H9 (cell line): ENCODE measurements around the gene CD72. TPM values are rescaled to one million over a fixed set of nuclear protein-coding genes. Genes with fewer than 3 reads are reported as not detected.

Source experiments
- DNase-seq: peaks from one replicate; pipeline ENCODE4 v3.0.0-alpha.2; 2017
- H2AFZ ChIP-seq: one replicate; pipeline ENCODE4 v1.6.1; 2013; ENCODE audit warnings: mild to moderate bottlenecking, low read length, control low read depth, moderate library complexity
- H2AK5ac ChIP-seq: 2 replicates; pipeline ENCODE4 v1.6.1; 2013; ENCODE audit warnings: low read length, control low read depth, mixed read lengths; ENCODE audit not compliant: insufficient read length
- H2BK120ac ChIP-seq: one replicate; pipeline ENCODE4 v1.6.1; 2013; ENCODE audit warnings: low read depth, mild to moderate bottlenecking, low read length, control low read depth, inconsistent platforms; ENCODE audit not compliant: poor library complexity, severe bottlenecking
- H2BK12ac ChIP-seq: 2 replicates; pipeline ENCODE4 v1.6.1; 2013; ENCODE audit warnings: low read length, control low read depth, mixed read lengths, low read depth; ENCODE audit not compliant: insufficient read length
- H2BK15ac ChIP-seq: 2 replicates; pipeline ENCODE4 v1.6.1; 2013; ENCODE audit warnings: low read depth, low read length, control low read depth
- H2BK20ac ChIP-seq: one replicate; pipeline ENCODE4 v1.6.1; 2013; ENCODE audit warnings: low read depth, mild to moderate bottlenecking, low read length, control low read depth, inconsistent platforms; ENCODE audit not compliant: poor library complexity, severe bottlenecking
- H2BK5ac ChIP-seq: 2 replicates; pipeline ENCODE4 v1.6.1; 2013; ENCODE audit warnings: low read length, control low read depth, mixed read lengths; ENCODE audit not compliant: insufficient read length
- H3K14ac ChIP-seq: 2 replicates; pipeline ENCODE4 v1.6.1; 2013; ENCODE audit warnings: low read length, control low read depth; ENCODE audit not compliant: insufficient read depth
- H3K18ac ChIP-seq: 2 replicates; pipeline ENCODE4 v1.6.1; 2013; ENCODE audit warnings: low read depth, mild to moderate bottlenecking, mixed read lengths, low read length, control low read depth; ENCODE audit not compliant: insufficient read length
- H3K23ac ChIP-seq: 2 replicates; pipeline ENCODE4 v1.6.1; 2013; ENCODE audit warnings: low read length, control low read depth, mixed read lengths, low read depth; ENCODE audit not compliant: insufficient read length
- H3K23me2 ChIP-seq: 2 replicates; pipeline ENCODE4 v1.6.1; 2013; ENCODE audit warnings: low read depth, mild to moderate bottlenecking, mixed read lengths, low read length, control low read depth; ENCODE audit not compliant: insufficient read length, poor library complexity, severe bottlenecking
- H3K27ac ChIP-seq: 2 replicates; pipeline ENCODE4 v1.5.1; 2013; ENCODE audit warnings: low read length, control low read depth, mixed read lengths, low read depth; ENCODE audit not compliant: insufficient read length
- H3K27me3 ChIP-seq: 2 replicates; pipeline ENCODE4 v1.6.1; 2013; ENCODE audit warnings: low read length, control low read depth, inconsistent platforms; ENCODE audit not compliant: insufficient read depth
- H3K4ac ChIP-seq: 2 replicates; pipeline ENCODE4 v1.6.1; 2013; ENCODE audit warnings: low read depth, mild to moderate bottlenecking, control low read depth, inconsistent platforms, low read length, moderate library complexity
- H3K4me1 ChIP-seq: 2 replicates; pipeline ENCODE4 v1.6.1; 2013; ENCODE audit warnings: low read length, control low read depth, inconsistent platforms; ENCODE audit not compliant: insufficient read depth
- H3K4me2 ChIP-seq: 2 replicates; pipeline ENCODE4 v1.6.1; 2013; ENCODE audit warnings: low read length, control low read depth, mixed read lengths; ENCODE audit not compliant: insufficient read length, insufficient read depth
- H3K56ac ChIP-seq: 2 replicates; pipeline ENCODE4 v1.6.1; 2013; ENCODE audit warnings: low read depth, mild to moderate bottlenecking, mixed read lengths, low read length, control low read depth; ENCODE audit not compliant: insufficient read length
- H3K79me1 ChIP-seq: 2 replicates; pipeline ENCODE4 v1.6.1; 2013; ENCODE audit warnings: low read depth, mild to moderate bottlenecking, moderate library complexity, low read length, control low read depth, inconsistent platforms; ENCODE audit not compliant: insufficient read depth, poor library complexity, severe bottlenecking
- H3K79me2 ChIP-seq: 2 replicates; pipeline ENCODE4 v1.6.1; 2013; ENCODE audit warnings: low read length, control low read depth, inconsistent platforms; ENCODE audit not compliant: insufficient read depth
- H3K9ac ChIP-seq: 2 replicates; pipeline ENCODE4 v1.6.1; 2013; ENCODE audit warnings: low read length, control low read depth, mixed read lengths; ENCODE audit not compliant: insufficient read length; ENCODE audit errors: extremely low read depth
- H3K9me3 ChIP-seq: one replicate; pipeline ENCODE4 v1.6.1; 2013; ENCODE audit warnings: low read depth, low read length, inconsistent platforms; ENCODE audit not compliant: control insufficient read depth
- H3T11ph ChIP-seq: one replicate; pipeline ENCODE4 v1.6.1; 2013; ENCODE audit warnings: mild to moderate bottlenecking, low read length, control low read depth, inconsistent platforms
- H4K20me1 ChIP-seq: one replicate; pipeline ENCODE4 v1.6.1; 2013; ENCODE audit not compliant: control insufficient read depth, insufficient read length, insufficient read depth
- H4K5ac ChIP-seq: 2 replicates; pipeline ENCODE4 v1.6.1; 2013; ENCODE audit warnings: low read depth, mild to moderate bottlenecking, mixed read lengths, low read length, control low read depth; ENCODE audit not compliant: insufficient read length
- H4K8ac ChIP-seq: replicated peaks from 2 replicates; pipeline ENCODE4 v1.6.1; 2013; ENCODE audit warnings: low read length, control low read depth, mixed read lengths, low read depth; ENCODE audit not compliant: insufficient read length
- H4K91ac ChIP-seq: 2 replicates; pipeline ENCODE4 v1.6.1; 2013; ENCODE audit warnings: low read depth, mild to moderate bottlenecking, moderate library complexity, mixed read lengths, low read length, control low read depth; ENCODE audit not compliant: insufficient read length
- H3K27ac Mint-ChIP-seq, 3 experiments: 2 replicates in 2 of 3; 3 replicates in 1 of 3; pipeline ENCODE4 v1.8.0; 2020 to 2021; ENCODE audit warnings: mixed read lengths in 3 of 3, mild to moderate bottlenecking in 1 of 3, moderate library complexity in 1 of 3
- H3K27me3 Mint-ChIP-seq: 2 replicates; pipeline ENCODE4 v1.8.0; 2021; ENCODE audit warnings: low read depth, mild to moderate bottlenecking, moderate library complexity, mixed read lengths
- H3K36me3 Mint-ChIP-seq, 3 experiments: 2 replicates in 2 of 3; 3 replicates in 1 of 3; pipeline ENCODE4 v1.8.0; 2020 to 2021; ENCODE audit warnings: low read depth in 3 of 3, mixed read lengths in 3 of 3; ENCODE audit not compliant: insufficient read depth in 1 of 3
- H3K4me1 Mint-ChIP-seq, 2 experiments: 2 replicates each; pipeline ENCODE4 v1.8.0; 2020; ENCODE audit warnings: mixed read lengths in 2 of 2
- H3K4me3 Mint-ChIP-seq, 2 experiments: 2 replicates in 1 of 2; 3 replicates in 1 of 2; pipeline ENCODE4 v1.8.0; 2020 to 2021; ENCODE audit warnings: mild to moderate bottlenecking in 2 of 2, mixed read lengths in 2 of 2, moderate library complexity in 1 of 2
- H3K9me3 Mint-ChIP-seq, 2 experiments: 2 replicates in 1 of 2; 3 replicates in 1 of 2; pipeline ENCODE4 v1.8.0; 2020; ENCODE audit warnings: mild to moderate bottlenecking in 2 of 2, mixed read lengths in 2 of 2, moderate library complexity in 1 of 2
- WGBS: extraction: QIAGEN DNeasy Blood & Tissue Kit; methylation state at CpG from one replicate; pipeline ENCODE4 v1.1.7; 2013; ENCODE audit warnings: missing lambda C conversion rate, low lambda C conversion rate, mixed read lengths; ENCODE audit not compliant: insufficient read length; ENCODE audit errors: extremely low coverage; 5-methylcytosine and 5-hydroxymethylcytosine counted together
- total RNA-seq: library from RNA; stranded (reverse); gene quantifications from 2 replicates; pipeline ENCODE4 v1.2.1, GENCODE V29; 2021
- TF ChIP-seq, protein P1 (sequence below): fragments of 200-600 bp; sonication (generic); conservative IDR thresholded peaks from 3 replicates; pipeline ENCODE4 v1.8.0; 2021; ENCODE audit warnings: antibody characterized with exemption, mild to moderate bottlenecking

Gene CD72
- total RNA-seq, 1 experiment from 2014 or later = 3.9 TPM

GRCh38 chr9:35666549-35666948, 48.3 kb upstream of the CD72 start:
- TF ChIP-seq, protein P1, sequence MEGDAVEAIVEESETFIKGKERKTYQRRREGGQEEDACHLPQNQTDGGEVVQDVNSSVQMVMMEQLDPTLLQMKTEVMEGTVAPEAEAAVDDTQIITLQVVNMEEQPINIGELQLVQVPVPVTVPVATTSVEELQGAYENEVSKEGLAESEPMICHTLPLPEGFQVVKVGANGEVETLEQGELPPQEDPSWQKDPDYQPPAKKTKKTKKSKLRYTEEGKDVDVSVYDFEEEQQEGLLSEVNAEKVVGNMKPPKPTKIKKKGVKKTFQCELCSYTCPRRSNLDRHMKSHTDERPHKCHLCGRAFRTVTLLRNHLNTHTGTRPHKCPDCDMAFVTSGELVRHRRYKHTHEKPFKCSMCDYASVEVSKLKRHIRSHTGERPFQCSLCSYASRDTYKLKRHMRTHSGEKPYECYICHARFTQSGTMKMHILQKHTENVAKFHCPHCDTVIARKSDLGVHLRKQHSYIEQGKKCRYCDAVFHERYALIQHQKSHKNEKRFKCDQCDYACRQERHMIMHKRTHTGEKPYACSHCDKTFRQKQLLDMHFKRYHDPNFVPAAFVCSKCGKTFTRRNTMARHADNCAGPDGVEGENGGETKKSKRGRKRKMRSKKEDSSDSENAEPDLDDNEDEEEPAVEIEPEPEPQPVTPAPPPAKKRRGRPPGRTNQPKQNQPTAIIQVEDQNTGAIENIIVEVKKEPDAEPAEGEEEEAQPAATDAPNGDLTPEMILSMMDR = no peak
- Histone ChIP-seq H2BK15ac (no peak overlapping the region; the same call in 1 of the 2 replicates), H3K4ac (no peak overlapping the region), H3K56ac (no peak overlapping the region), H3K4me1 (no peaks in the 10 kb centered on the region; the same call in 1 of the 2 replicates), H3K23ac (no peak overlapping the region), H4K8ac (no peak overlapping the region), H2BK120ac (no peak overlapping the region), H3K9me3 (no peaks in the 10 kb centered on the region), H3K9ac (no peak overlapping the region), H2BK5ac (no peak overlapping the region), H4K5ac (no peak overlapping the region), H2BK20ac (no peak overlapping the region), H3K14ac (no peak overlapping the region), H3K27me3 (no peaks in the 10 kb centered on the region), H4K91ac (no peak overlapping the region), H3K18ac (no peak overlapping the region), H3K23me2 (peaks cover 8% of the 10 kb centered on the region), H2AFZ (no peak overlapping the region), H2AK5ac (no peak overlapping the region), H4K20me1 (no peaks in the 10 kb centered on the region), H3K79me1 (no peaks in the 10 kb centered on the region), H3T11ph (no peak overlapping the region), H3K27ac (no peak overlapping the region), H3K4me2 (no peak overlapping the region), H3K79me2 (no peaks in the 10 kb centered on the region), H2BK12ac (no peak overlapping the region)
- no peak overlapping the region; a peak in 1 of 7 replicates for H3K27ac Mint-ChIP-seq
- no peak overlapping the region for H3K4me3 Mint-ChIP-seq
- no peak for DNase-seq
- H3K4me1 Mint-ChIP-seq = peaks cover 21 to 31% of the 10 kb centered on the region in 2 experiments
- H3K27me3 Mint-ChIP-seq = peaks cover 9% of the 10 kb centered on the region
- H3K9me3 Mint-ChIP-seq = no peaks in the 10 kb centered on the region
- no CpG with 5 or more reads among the region's 5 CpGs for WGBS
- peaks cover 12 to 20% (median 15%) of the 10 kb centered on the region in 3 experiments; a peak in 6 of 7 replicates for H3K36me3 Mint-ChIP-seq
